HCT116 (cell line): ENCODE results near the gene NAA80. TPM values are rescaled to one million over a fixed set of nuclear protein-coding genes. Genes with fewer than 3 reads are reported as not detected.
A peak's percentile ranks its signal among the peaks of the same experiment; 100 is the strongest.

Experiments used
- ATAC-seq: fragments of 200-7000 bp; cut with Tn5 transposase; 2 replicates; pipeline ENCODE4 v1.9.1; 2020; ENCODE audit warnings: mild to moderate bottlenecking, moderate library complexity
- BruUV-seq: library from RNA; stranded (reverse); fragments of 400-500 nt; replicated peaks from 2 replicates; lab custom pipeline; 2021; lab: Mats Ljungman, UMichigan
- CTCF ChIA-PET: fragments of 300-600 bp; sonication (Branson Sonifier 250); formaldehyde crosslinking; loops from one replicate; lab custom pipeline; 2021; ENCODE audit warnings: antibody characterized with exemption; lab: Charles Lee
- POLR2A ChIA-PET: fragments of 300-600, 350-600 bp; sonication (Branson Sonifier 250); formaldehyde crosslinking; loops from one replicate; lab custom pipeline; 2021; ENCODE audit warnings: antibody characterized with exemption; lab: Charles Lee
- RAD21 ChIA-PET, 2 experiments: fragments of 300-600 bp; sonication (Branson Sonifier 250); formaldehyde crosslinking; loops; one replicate each; lab custom pipeline; 2023; ENCODE audit warnings: low total read pairs in 2 of 2; ENCODE audit not compliant: uncharacterized antibody in 2 of 2, unreplicated experiment in 2 of 2, low non-redundant PET in 1 of 2; lab: Charles Lee
- DNase-seq: peaks from one replicate; pipeline ENCODE4 v3.0.0-alpha.2; 2010; ENCODE audit warnings: low read depth, low spot score
- H2AFZ ChIP-seq: fragments of 200-600 bp; shearing (Covaris generic), sonication (generic); 2 replicates; pipeline ENCODE4 v1.6.1; 2017; ENCODE audit warnings: low read depth, mixed run types, mixed read lengths, antibody characterized with exemption, low read length; ENCODE audit not compliant: poor library complexity, severe bottlenecking
- H3K27ac ChIP-seq: 2 replicates; pipeline ENCODE4 v1.5.1; 2012; ENCODE audit warnings: low read depth, low read length
- H3K27me3 ChIP-seq: fragments of 200-600 bp; sonication (generic); 2 replicates; pipeline ENCODE4 v1.6.1; 2016; ENCODE audit warnings: mixed run types, low read length, mixed read lengths; ENCODE audit not compliant: insufficient read depth
- H3K36me3 ChIP-seq, 2 experiments: fragments of 200-500 bp in 1 of 2; fragments of 200-600 bp in 1 of 2; sonication (Bioruptor generic) in 1 of 2; sonication (generic) in 1 of 2; 2 replicates each; pipeline versions ENCODE4 v1.5.1 to v1.6.1; 2014 to 2016; ENCODE audit warnings: low read length in 2 of 2, inconsistent platforms in 1 of 2, mixed read lengths in 1 of 2, mixed run types in 1 of 2; ENCODE audit not compliant: insufficient read depth in 2 of 2, control insufficient read depth in 1 of 2
- H3K4me1 ChIP-seq, 2 experiments: fragments of 200-600 bp in 1 of 2; sonication (generic) in 1 of 2; 2 replicates each; pipeline versions ENCODE4 v1.5.1 to v1.6.1; 2012 to 2017; ENCODE audit warnings: low read length in 2 of 2, inconsistent platforms in 1 of 2, mild to moderate bottlenecking in 1 of 2, mixed read lengths in 1 of 2, mixed run types in 1 of 2, moderate library complexity in 1 of 2; ENCODE audit not compliant: insufficient read depth in 2 of 2, control insufficient read depth in 1 of 2
- H3K4me2 ChIP-seq: fragments of 200-600 bp; sonication (generic); 2 replicates; pipeline ENCODE4 v1.6.1; 2017; ENCODE audit warnings: mixed run types, low read length, mixed read lengths
- H3K4me3 ChIP-seq, 2 experiments: fragments of 200-600 bp in 1 of 2; sonication (generic) in 1 of 2; replicated peaks in 1 of 2; 2 replicates each; pipeline ENCODE4 v1.5.1; 2011 to 2016; ENCODE audit warnings: low read length in 2 of 2, control low read depth in 1 of 2, low read depth in 1 of 2, mild to moderate bottlenecking in 1 of 2, mixed read lengths in 1 of 2, mixed run types in 1 of 2
- H3K79me2 ChIP-seq: fragments of 200-600 bp; sonication (generic); 2 replicates; pipeline ENCODE4 v1.6.1; 2017; ENCODE audit warnings: mild to moderate bottlenecking, mixed run types, low read length, moderate library complexity, mixed read lengths; ENCODE audit not compliant: insufficient read depth
- H3K9ac ChIP-seq: fragments of 200-600 bp; sonication (generic); 2 replicates; pipeline ENCODE4 v1.6.1; 2016; ENCODE audit warnings: low read length, mixed read lengths
- H3K9me2 ChIP-seq: fragments of 200-600 bp; sonication (generic), shearing (Covaris generic); 2 replicates; pipeline ENCODE4 v1.6.1; 2017; ENCODE audit warnings: mixed run types, mild to moderate bottlenecking, moderate library complexity; ENCODE audit not compliant: insufficient read depth
- H3K9me3 ChIP-seq, 2 experiments: fragments of 200-500 bp in 1 of 2; fragments of 200-600 bp in 1 of 2; sonication (Bioruptor generic) in 1 of 2; sonication (generic) in 1 of 2; 2 replicates each; pipeline ENCODE4 v1.6.1; 2014 to 2017; ENCODE audit warnings: low read length in 2 of 2, mixed read lengths in 2 of 2, inconsistent platforms in 1 of 2, low read depth in 1 of 2, mild to moderate bottlenecking in 1 of 2, mixed run types in 1 of 2, moderate library complexity in 1 of 2; ENCODE audit not compliant: control insufficient read depth in 1 of 2, insufficient read depth in 1 of 2
- H4K20me1 ChIP-seq: fragments of 200-600 bp; sonication (generic), shearing (Covaris generic); 2 replicates; pipeline ENCODE4 v1.6.1; 2017; ENCODE audit warnings: mixed run types, mild to moderate bottlenecking, moderate library complexity; ENCODE audit not compliant: insufficient read depth
- ATF3 ChIP-seq: IDR thresholded peaks from 2 replicates; pipeline ENCODE4 v1.6.1; 2012
- CBX3 ChIP-seq: IDR thresholded peaks from 2 replicates; pipeline ENCODE4 v1.6.1; 2012; ENCODE audit warnings: low read depth
- CEBPB ChIP-seq: IDR thresholded peaks from 2 replicates; pipeline ENCODE4 v1.6.1; 2012; ENCODE audit warnings: low read depth
- CTCF ChIP-seq, 3 experiments: fragments of 200-600 bp in 1 of 3; sonication (generic) in 1 of 3; IDR thresholded peaks in 2 of 3; conservative IDR thresholded peaks in 1 of 3; 2 replicates each; pipeline ENCODE4 v1.5.1; 2012 to 2017; ENCODE audit warnings: low read depth in 2 of 3, low read length in 2 of 3, antibody characterized with exemption in 1 of 3, borderline replicate concordance in 1 of 3, control low read depth in 1 of 3, mild to moderate bottlenecking in 1 of 3, mixed read lengths in 1 of 3, mixed run types in 1 of 3, moderate library complexity in 1 of 3; ENCODE audit not compliant: insufficient read depth in 1 of 3
- EGR1 ChIP-seq: IDR thresholded peaks from 2 replicates; pipeline ENCODE4 v1.6.1; 2012; ENCODE audit warnings: low read depth
- EZH2 ChIP-seq: fragments of 200-600 bp; sonication (generic); IDR thresholded peaks from 2 replicates; pipeline ENCODE4 v1.6.1; 2017; ENCODE audit warnings: antibody characterized with exemption, mixed run types
- EZH2phosphoT487 ChIP-seq: fragments of 200-600 bp; IDR thresholded peaks from 2 replicates; pipeline ENCODE4 v1.6.1; 2018; ENCODE audit warnings: antibody characterized with exemption, borderline replicate concordance
- FOSL1 ChIP-seq: IDR thresholded peaks from 2 replicates; pipeline ENCODE4 v1.6.1; 2012; ENCODE audit warnings: low read depth
- JUND ChIP-seq: IDR thresholded peaks from 2 replicates; pipeline ENCODE4 v1.6.1; 2012
- MAX ChIP-seq: IDR thresholded peaks from 2 replicates; pipeline ENCODE4 v1.6.1; 2012
- POLR2A ChIP-seq: IDR thresholded peaks from 2 replicates; pipeline ENCODE4 v1.7.0; 2011; ENCODE audit warnings: borderline replicate concordance; ENCODE audit not compliant: insufficient read depth, insufficient read length; ENCODE audit errors: extremely low read depth
- POLR2AphosphoS5 ChIP-seq: IDR thresholded peaks from 2 replicates; pipeline ENCODE4 v1.6.1; 2011; ENCODE audit warnings: mild to moderate bottlenecking, low read depth, low read length, moderate library complexity
- REST ChIP-seq: IDR thresholded peaks from 2 replicates; pipeline ENCODE4 v1.6.1; 2012; ENCODE audit warnings: low read depth
- SIN3A ChIP-seq: IDR thresholded peaks from 2 replicates; pipeline ENCODE4 v1.6.1; 2012; ENCODE audit warnings: low read depth
- SP1 ChIP-seq: IDR thresholded peaks from 2 replicates; pipeline ENCODE4 v1.6.1; 2012; ENCODE audit warnings: low read depth
- SRF ChIP-seq: IDR thresholded peaks from 2 replicates; pipeline ENCODE4 v1.6.1; 2012; ENCODE audit warnings: low read depth
- TCF7L2 ChIP-seq: IDR thresholded peaks from 2 replicates; pipeline ENCODE4 v1.7.0; 2011; ENCODE audit warnings: borderline replicate concordance, inconsistent platforms; ENCODE audit not compliant: insufficient read depth, insufficient read length; ENCODE audit errors: extremely low read depth
- YY1 ChIP-seq: IDR thresholded peaks from 2 replicates; pipeline ENCODE4 v1.6.1; 2011; ENCODE audit warnings: low read length, low read depth, moderate library complexity, mild to moderate bottlenecking; ENCODE audit not compliant: insufficient replicate concordance; ENCODE audit errors: extremely low read depth
- ZBTB33 ChIP-seq: IDR thresholded peaks from 2 replicates; pipeline ENCODE4 v1.6.1; 2011; ENCODE audit warnings: mild to moderate bottlenecking, low read length, moderate library complexity; ENCODE audit not compliant: insufficient replicate concordance; ENCODE audit errors: extremely low read depth
- ZNF274 ChIP-seq: fragments of 200-500 bp; sonication (Bioruptor generic); IDR thresholded peaks from 2 replicates; pipeline ENCODE4 v1.6.1; 2014; ENCODE audit warnings: mild to moderate bottlenecking, low read depth, low read length, inconsistent platforms
- intact Hi-C: fragments of 100-400 bp; cut with micrococcal nuclease; formaldehyde crosslinking; loops from 2 replicates; pipeline ENCODE4 v1.10.0; 2022
- total RNA-seq: library from RNA; stranded (reverse); gene quantifications from one replicate; pipeline ENCODE4 v1.2.1, GENCODE V29; 2021; ENCODE audit not compliant: unreplicated experiment

Gene NAA80
- total RNA-seq, 1 experiment from 2014 or later: 21.3 TPM

- ATAC-seq: no peak
- intact Hi-C loops: no loop called here
- no peaks in the 10 kb centered on the region for H3K9me2 ChIP-seq
- ChIA-PET CTCF (no interaction called here), RAD21 (no interaction called here), POLR2A (no interaction called here)
- no peak overlapping the region for H2AFZ ChIP-seq
- no peak overlapping the region for H3K4me3 ChIP-seq
- H3K79me2 ChIP-seq: peaks cover 35% of the 10 kb centered on the region
- H3K27ac ChIP-seq: no peak overlapping the region
- no peaks in the 10 kb centered on the region for H4K20me1 ChIP-seq
- TF ChIP-seq SIN3A: no peak
- no peak for TF ChIP-seq CEBPB
- no peak for TF ChIP-seq ZBTB33
- no peak for TF ChIP-seq POLR2AphosphoS5
- no peak for TF ChIP-seq REST
- TF ChIP-seq TCF7L2: no peak
- no peak for TF ChIP-seq ATF3
- TF ChIP-seq SRF: no peak
- TF ChIP-seq YY1: no peak
- no peak for TF ChIP-seq JUND
- no peak for TF ChIP-seq POLR2A
- TF ChIP-seq MAX: no peak
- no peak for TF ChIP-seq FOSL1
- no peak for TF ChIP-seq EGR1
- TF ChIP-seq CTCF (IDR thresholded peaks at IDR 0.05 in 2 of 3, conservative IDR thresholded peaks at IDR 0.05 in 1 of 3; ENCODE audit: borderline replicate concordance in 1 of 3, insufficient read depth in 1 of 3, low read depth in 2 of 3, low read length in 2 of 3): no peak
- TF ChIP-seq SP1: no peak
- no peak for TF ChIP-seq CBX3
- no peak for TF ChIP-seq ZNF274
- no peak for TF ChIP-seq EZH2
- no peak for TF ChIP-seq EZH2phosphoT487
- no peaks in the 10 kb centered on the region for H3K27me3 ChIP-seq
- no peaks in the 10 kb centered on the region for H3K9me3 ChIP-seq
- BruUV-seq: no TSS peak
- peaks cover 23 to 46% of the 10 kb centered on the region in 2 experiments for H3K4me1 ChIP-seq
- H3K9ac ChIP-seq: 0 out of 2 replicates have a peak overlapping the region, but pooled peaks have one; percentile 86
- DNase-seq: no peak
- peak overlapping the region; percentile 88; the same call in 1 of the 2 replicates for H3K4me2 ChIP-seq
- peaks cover 25 to 26% of the 10 kb centered on the region in 2 experiments; a peak in 3 of 4 replicates for H3K36me3 ChIP-seq
Observed at GRCh38 chr3:50326182-50326541, 27.0 kb upstream of the NAA80 start.
